Measurements from ENCODE around the gene SLC26A9. TPM values are rescaled to one million over a fixed set of nuclear protein-coding genes. Genes with fewer than 3 reads are reported as not detected.

Gene SLC26A9
- total and polyA plus RNA-seq, 2 of the 4 experiments (the other 2 are of a cell fraction): not detected

DNA sequence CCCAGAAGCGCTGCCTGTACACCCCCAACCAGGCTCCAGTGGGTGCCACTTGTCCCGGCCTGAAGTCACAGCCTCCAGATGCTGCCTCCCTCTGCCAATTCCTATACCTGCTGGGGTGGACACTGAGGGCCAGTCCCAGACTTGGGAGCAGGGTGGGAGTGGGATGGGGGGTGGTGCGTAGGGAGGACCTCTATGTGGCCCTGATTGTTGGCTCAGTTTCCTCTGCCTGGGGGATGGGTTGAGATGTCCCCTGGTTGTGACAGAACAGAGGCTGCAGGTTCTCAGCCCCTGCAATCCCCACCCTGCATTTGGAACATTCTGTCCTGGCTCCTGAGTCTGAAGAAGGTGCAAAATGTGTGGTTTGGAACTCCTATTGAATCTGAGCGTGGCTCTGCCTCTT is 32.8 kb upstream of the SLC26A9 start:
- dilution Hi-C loops (cut with HindIII; ENCODE audit: low sequenced_read_pairs, unreplicated experiment): no loop called here
- Histone ChIP-seq H3K27ac (ENCODE audit: insufficient read depth, low read length) (no peak overlapping the region), H4K91ac (ENCODE audit: insufficient read depth, low read depth, low read length) (no peak overlapping the region), H2BK15ac (ENCODE audit: low read depth, low read length) (no peak overlapping the region), H2AK9ac (replicated peaks; ENCODE audit: low read depth, low read length, poor library complexity) (peak overlapping the region; percentile 2), H2AFZ (replicated peaks; ENCODE audit: low read length, poor library complexity) (no peak overlapping the region), H3K56ac (ENCODE audit: extremely low read depth, insufficient read depth, low read length) (no peak overlapping the region), H3K9me3 (ENCODE audit: control insufficient read depth, insufficient read depth, low read length) (no peaks in the 10 kb centered on the region), H2BK20ac (ENCODE audit: low read depth, low read length) (no peak overlapping the region), H3K9ac (ENCODE audit: low read depth, low read length) (no peak overlapping the region), H3K4me3 (ENCODE audit: insufficient read depth, low read depth, low read length) (no peak overlapping the region), H3K4me1 (ENCODE audit: control insufficient read depth, insufficient read depth, low read length) (no peaks in the 10 kb centered on the region), H3K4ac (ENCODE audit: low read depth, low read length) (no peak overlapping the region), H4K20me1 (ENCODE audit: insufficient read depth, low read length) (no peaks in the 10 kb centered on the region; the same call in 1 of the 2 replicates), H2BK120ac (ENCODE audit: low read depth, low read length) (no peak overlapping the region), H2BK5ac (ENCODE audit: low read depth, low read length, poor library complexity, severe bottlenecking) (no peak overlapping the region), H3K4me2 (ENCODE audit: low read depth, low read length) (no peak overlapping the region), H3K18ac (ENCODE audit: low read depth, low read length) (no peak overlapping the region), H3K9me1 (ENCODE audit: insufficient read depth, low read length) (peaks cover 27% of the 10 kb centered on the region), H4K5ac (ENCODE audit: low read depth, low read length) (no peak overlapping the region), H3K79me1 (ENCODE audit: low read depth in 1 of 2, low read length in 2 of 2) (no peaks in the 10 kb centered on the region), H2AK5ac (ENCODE audit: low read depth, low read length) (no peak overlapping the region), H3K27me3 (ENCODE audit: control insufficient read depth, insufficient read depth, low read length) (peaks cover 3% of the 10 kb centered on the region), H3K36me3 (ENCODE audit: control insufficient read depth, insufficient read depth, low read length) (no peaks in the 10 kb centered on the region), H3K14ac (replicated peaks; ENCODE audit: low read depth, low read length) (no peak overlapping the region), H3K23ac (ENCODE audit: low read depth, low read length) (no peak overlapping the region), H4K8ac (ENCODE audit: low read depth in 2 of 2, low read length in 2 of 2) (no peak overlapping the region)
- POLR2A ChIA-PET (ENCODE audit: unreplicated experiment): no interaction called here
- TF ChIP-seq ELK1 (IDR thresholded peaks at IDR 0.05; ENCODE audit: borderline replicate concordance, low read depth, low read length) (no peak), MXI1 (IDR thresholded peaks at IDR 0.05; ENCODE audit: borderline replicate concordance, low read depth, low read length) (no peak), RFX5 (IDR thresholded peaks at IDR 0.05; ENCODE audit: low read depth, low read length) (no peak), RAD21 (IDR thresholded peaks at IDR 0.05; ENCODE audit: low read length) (no peak), MAFK (IDR thresholded peaks at IDR 0.05; ENCODE audit: low read depth, low read length) (no peak), RCOR1 (IDR thresholded peaks at IDR 0.05; ENCODE audit: insufficient replicate concordance, low read length) (no peak), CEBPB (IDR thresholded peaks at IDR 0.05; ENCODE audit: low read depth, low read length) (no peak), FOS (IDR thresholded peaks at IDR 0.05; ENCODE audit: low read depth, low read length) (no peak), BHLHE40 (IDR thresholded peaks at IDR 0.05; ENCODE audit: low read depth, low read length) (no peak), SMC3 (IDR thresholded peaks at IDR 0.05; ENCODE audit: low read depth, low read length) (no peak), POLR2A (IDR thresholded peaks at IDR 0.05; ENCODE audit: low read depth, low read length) (no peak), MAZ (IDR thresholded peaks at IDR 0.05; ENCODE audit: borderline replicate concordance, low read depth, low read length) (no peak), USF2 (IDR thresholded peaks at IDR 0.05; ENCODE audit: low read depth, low read length) (no peak), NFE2L2 (IDR thresholded peaks at IDR 0.05; ENCODE audit: low read depth, low read length) (no peak), CHD1 (IDR thresholded peaks at IDR 0.05; ENCODE audit: low read depth, low read length) (no peak)
- TF ChIP-seq, protein P1, sequence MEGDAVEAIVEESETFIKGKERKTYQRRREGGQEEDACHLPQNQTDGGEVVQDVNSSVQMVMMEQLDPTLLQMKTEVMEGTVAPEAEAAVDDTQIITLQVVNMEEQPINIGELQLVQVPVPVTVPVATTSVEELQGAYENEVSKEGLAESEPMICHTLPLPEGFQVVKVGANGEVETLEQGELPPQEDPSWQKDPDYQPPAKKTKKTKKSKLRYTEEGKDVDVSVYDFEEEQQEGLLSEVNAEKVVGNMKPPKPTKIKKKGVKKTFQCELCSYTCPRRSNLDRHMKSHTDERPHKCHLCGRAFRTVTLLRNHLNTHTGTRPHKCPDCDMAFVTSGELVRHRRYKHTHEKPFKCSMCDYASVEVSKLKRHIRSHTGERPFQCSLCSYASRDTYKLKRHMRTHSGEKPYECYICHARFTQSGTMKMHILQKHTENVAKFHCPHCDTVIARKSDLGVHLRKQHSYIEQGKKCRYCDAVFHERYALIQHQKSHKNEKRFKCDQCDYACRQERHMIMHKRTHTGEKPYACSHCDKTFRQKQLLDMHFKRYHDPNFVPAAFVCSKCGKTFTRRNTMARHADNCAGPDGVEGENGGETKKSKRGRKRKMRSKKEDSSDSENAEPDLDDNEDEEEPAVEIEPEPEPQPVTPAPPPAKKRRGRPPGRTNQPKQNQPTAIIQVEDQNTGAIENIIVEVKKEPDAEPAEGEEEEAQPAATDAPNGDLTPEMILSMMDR (conservative IDR thresholded peaks at IDR 0.05; ENCODE audit: low read depth, low read length): no peak
- CTCF ChIA-PET: interaction anchor here (1.7 to 3.3 kb wide), 3 partner anchors 15 to 184 kb away, joined by 7 to 161 read pairs (median 50); no protein-coding TSS in a partner anchor
- BruUV-seq (replicated peaks): no TSS peak
- intact Hi-C loops (cut with micrococcal nuclease): loop anchor here (10.0 kb wide), 1 partner anchor 381 kb away; no protein-coding TSS in a partner anchor
- WGBS, 2 experiments (ENCODE audit: extremely low coverage in 2 of 2, insufficient read length in 1 of 2): no CpG with 5 or more reads among the region's 4 CpGs
- in situ Hi-C loops (cut with MboI; ENCODE audit: low sequenced_read_pairs): no loop called here
- DNase-seq (no peak), ATAC-seq (ENCODE audit: low read depth) (no peak)
